Gastroesophageal sphincter (tissue), 4 donors: ENCODE measurements around the gene XYLT1. TPM values are rescaled to one million over a fixed set of nuclear protein-coding genes. Genes with fewer than 3 reads are reported as not detected.

Source experiments
- ATAC-seq: fragments of 150-250 bp; one replicate; pipeline ENCODE4 v1.9.1; 2016; ENCODE audit warnings: mild to moderate bottlenecking, moderate library complexity
- H3K27ac ChIP-seq, 4 donors: fragments of 200-600 bp; sonication (generic) in 3 of 4; 1 replicate in 3 of 4; 2 replicates in 1 of 4; pipeline ENCODE4 v1.5.1; 2016 to 2019
- H3K27me3 ChIP-seq: fragments of 200-600 bp; sonication (generic); one replicate; pipeline ENCODE4 v1.5.1; 2019
- H3K36me3 ChIP-seq, 2 donors: fragments of 200-600 bp; sonication (generic); one replicate each; pipeline ENCODE4 v1.5.1; 2019; ENCODE audit warnings: control low read depth in 1 of 2
- H3K4me1 ChIP-seq, 3 donors: fragments of 200-600 bp; sonication (generic); 1 replicate in 2 of 3; 2 replicates in 1 of 3; pipeline ENCODE4 v1.5.1; 2016 to 2019; ENCODE audit warnings: control low read depth in 2 of 3
- H3K4me3 ChIP-seq, 2 donors: fragments of 200-600 bp; sonication (generic); one replicate each; pipeline ENCODE4 v1.5.1; 2019; ENCODE audit warnings: mild to moderate bottlenecking in 1 of 2, moderate library complexity in 1 of 2
- H3K9me3 ChIP-seq, 3 donors: fragments of 200-600 bp; sonication (generic); one replicate each; pipeline ENCODE4 v1.5.1; 2017 to 2019; ENCODE audit warnings: control low read depth in 2 of 3
- CTCF ChIP-seq, 4 experiments: fragments of 200-600 bp in 2 of 4; fragments of 450-650 bp in 2 of 4; sonication (generic) in 1 of 4; IDR thresholded peaks; one replicate each; pipeline ENCODE4 v1.5.1; 2017 to 2019; ENCODE audit warnings: antibody characterized with exemption in 4 of 4, mild to moderate bottlenecking in 2 of 4, moderate library complexity in 2 of 4
- EP300 ChIP-seq: sonication (generic); formaldehyde crosslinking; IDR thresholded peaks from one replicate; pipeline ENCODE4 v1.6.1; 2017; ENCODE audit warnings: antibody characterized with exemption, mild to moderate bottlenecking
- POLR2A ChIP-seq, 2 donors: fragments of 450-650 bp; IDR thresholded peaks; one replicate each; pipeline ENCODE4 v1.6.1; 2017; ENCODE audit warnings: antibody characterized with exemption in 2 of 2, mild to moderate bottlenecking in 2 of 2, moderate library complexity in 1 of 2
- POLR2AphosphoS5 ChIP-seq: sonication (generic); formaldehyde crosslinking; IDR thresholded peaks from one replicate; pipeline ENCODE4 v1.6.1; 2017; ENCODE audit warnings: antibody characterized with exemption
- WGBS, 2 donors: methylation state at CpG; one replicate each; pipeline ENCODE4 v1.1.5; 2018; ENCODE audit warnings: low coverage in 1 of 2; 5-methylcytosine and 5-hydroxymethylcytosine counted together
- total RNA-seq, 4 donors: library from RNA; depleted of rRNA; stranded (reverse); fragments of >200 nt; gene quantifications; one replicate each; pipeline ENCODE4 v1.1.0, GENCODE V29; 2016

Gene XYLT1
- total RNA-seq, 4 donors from 2014 or later: 19.1 to 51.6 (median 23.7) TPM

DNA sequence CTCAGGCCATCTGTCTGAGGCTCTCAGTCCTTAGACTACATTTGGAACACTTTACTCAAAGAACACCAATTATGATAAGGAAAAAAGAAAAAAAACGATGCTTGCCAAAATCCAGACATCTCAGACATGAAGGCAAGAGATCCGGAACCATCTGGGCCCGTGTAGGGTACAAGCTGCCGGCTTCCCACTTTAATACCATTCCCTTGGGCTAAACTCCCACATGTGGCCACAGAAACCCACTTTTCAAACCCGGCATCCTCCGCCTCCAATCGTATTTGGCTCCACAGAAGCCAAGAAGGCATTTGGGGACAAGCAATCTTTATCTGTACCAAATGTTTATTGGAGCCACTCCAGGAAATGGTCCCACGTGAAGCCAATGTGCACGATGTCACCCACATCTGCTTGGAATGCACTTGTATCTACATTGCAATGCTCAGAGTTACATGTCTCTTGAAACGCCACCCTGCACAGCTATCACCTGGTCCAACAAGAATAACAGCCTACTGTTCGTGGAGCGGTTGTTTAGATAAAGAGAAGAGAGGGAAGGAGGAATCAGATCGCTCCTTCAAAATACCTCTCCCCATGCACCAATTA lies 33.5 kb downstream of the XYLT1 start:
- TF ChIP-seq POLR2AphosphoS5 (no peak), POLR2A (IDR thresholded peaks at IDR 0.05) (no peak), EP300 (no peak), CTCF (IDR thresholded peaks at IDR 0.05) (no peak)
- H3K36me3 ChIP-seq: no peaks in the 10 kb centered on the region
- no peak for ATAC-seq
- WGBS, 2 donors: 39 to 89% methylated on average over 5 to 12 of the region's 13 CpGs
- no peak overlapping the region for H3K4me3 ChIP-seq
- H3K27ac ChIP-seq: no peak overlapping the region
- no peaks in the 10 kb centered on the region for H3K9me3 ChIP-seq
- no peaks in the 10 kb centered on the region for H3K27me3 ChIP-seq
- peaks cover 0 to 32% (median 5%) of the 10 kb centered on the region in 3 donors for H3K4me1 ChIP-seq

DNA sequence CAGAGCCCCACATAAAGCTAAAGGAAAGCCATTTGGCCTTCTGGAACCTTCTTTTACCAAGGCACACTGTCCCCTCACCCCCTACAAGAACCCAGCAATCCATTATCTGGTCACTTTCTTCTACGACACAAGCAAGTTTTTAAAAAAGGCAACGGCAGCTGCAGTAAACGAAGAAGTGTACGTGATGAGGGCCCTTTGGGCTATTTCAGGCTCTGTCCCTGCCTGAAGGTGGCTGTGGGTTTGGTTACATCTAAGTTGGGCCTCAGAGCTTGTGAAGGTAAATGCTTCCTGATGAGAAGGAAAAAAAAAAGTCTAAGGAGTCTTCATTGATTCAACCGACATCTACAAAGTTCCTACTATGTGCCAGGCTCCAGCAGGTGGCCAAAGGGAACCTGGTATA lies 35.4 kb downstream of the XYLT1 start:
- Histone ChIP-seq H3K4me3 (no peak overlapping the region), H3K27me3 (no peaks in the 10 kb centered on the region), H3K9me3 (no peaks in the 10 kb centered on the region), H3K36me3 (no peaks in the 10 kb centered on the region), H3K4me1 (peaks cover 0 to 36% (median 5%) of the 10 kb centered on the region in 3 donors), H3K27ac (no peak overlapping the region)
- WGBS, 2 donors: 66 to 84% methylated on average over 4 to 5 of the region's 5 CpGs
- TF ChIP-seq CTCF (IDR thresholded peaks at IDR 0.05): no peak
- no peak for TF ChIP-seq EP300
- TF ChIP-seq POLR2A (IDR thresholded peaks at IDR 0.05): no peak
- TF ChIP-seq POLR2AphosphoS5: no peak
- ATAC-seq: no peak

DNA sequence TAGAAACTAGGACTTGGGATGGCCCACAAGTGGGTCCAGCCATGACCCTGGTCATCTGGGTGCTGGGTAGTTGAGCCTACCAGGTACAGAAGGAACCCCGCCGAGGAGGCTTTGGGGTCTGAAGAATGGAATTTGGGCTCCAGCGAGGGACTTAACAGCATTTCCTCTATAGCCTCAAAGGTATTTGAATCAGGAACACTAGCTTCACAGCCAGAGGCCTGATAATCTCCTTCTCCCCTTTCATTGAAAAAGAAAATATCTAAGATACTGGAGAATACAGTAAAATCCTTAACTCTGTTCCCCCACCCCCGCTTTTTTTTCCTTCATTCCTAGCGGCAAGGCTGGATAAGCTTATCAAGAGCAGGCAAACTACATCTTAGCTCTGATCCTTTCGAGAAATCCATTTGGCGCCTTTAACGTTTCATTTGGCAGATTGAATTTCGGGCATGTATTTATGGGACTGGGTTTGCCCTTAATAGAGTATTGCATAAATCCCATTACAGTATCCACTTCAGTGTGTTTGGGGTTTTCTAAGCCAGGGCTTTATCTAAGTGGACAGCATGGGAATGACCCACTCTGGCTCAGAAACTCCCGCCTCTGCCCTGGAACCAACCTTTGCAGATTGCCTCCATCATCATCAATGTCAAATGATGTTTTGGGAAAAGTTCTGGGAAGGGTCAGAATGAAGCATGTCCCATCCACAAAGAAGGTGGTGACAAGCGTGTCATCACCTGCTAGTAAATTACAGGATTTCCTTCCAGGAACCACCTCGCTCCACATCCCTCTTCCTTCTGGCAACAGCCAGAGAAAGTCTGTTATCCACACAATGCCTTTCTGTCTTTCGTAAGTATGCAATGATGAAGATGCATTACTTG lies 36.9 kb downstream of the XYLT1 start:
- peak overlapping the region in 3 of 4 donors; percentile 65 to 75 (median 69) for H3K27ac ChIP-seq
- peak; percentile 76 for ATAC-seq
- H3K9me3 ChIP-seq: no peaks in the 10 kb centered on the region
- H3K4me3 ChIP-seq: no peak overlapping the region
- no peaks in the 10 kb centered on the region for H3K27me3 ChIP-seq
- TF ChIP-seq POLR2AphosphoS5 (peak; percentile 6), CTCF (IDR thresholded peaks at IDR 0.05) (no peak)
- H3K4me1 ChIP-seq: peaks cover 0 to 36% (median 5%) of the 10 kb centered on the region in 3 donors
- 58 to 75% methylated on average over 11 to 13 of the region's 13 CpGs for WGBS, 2 donors
- H3K36me3 ChIP-seq: no peaks in the 10 kb centered on the region

DNA sequence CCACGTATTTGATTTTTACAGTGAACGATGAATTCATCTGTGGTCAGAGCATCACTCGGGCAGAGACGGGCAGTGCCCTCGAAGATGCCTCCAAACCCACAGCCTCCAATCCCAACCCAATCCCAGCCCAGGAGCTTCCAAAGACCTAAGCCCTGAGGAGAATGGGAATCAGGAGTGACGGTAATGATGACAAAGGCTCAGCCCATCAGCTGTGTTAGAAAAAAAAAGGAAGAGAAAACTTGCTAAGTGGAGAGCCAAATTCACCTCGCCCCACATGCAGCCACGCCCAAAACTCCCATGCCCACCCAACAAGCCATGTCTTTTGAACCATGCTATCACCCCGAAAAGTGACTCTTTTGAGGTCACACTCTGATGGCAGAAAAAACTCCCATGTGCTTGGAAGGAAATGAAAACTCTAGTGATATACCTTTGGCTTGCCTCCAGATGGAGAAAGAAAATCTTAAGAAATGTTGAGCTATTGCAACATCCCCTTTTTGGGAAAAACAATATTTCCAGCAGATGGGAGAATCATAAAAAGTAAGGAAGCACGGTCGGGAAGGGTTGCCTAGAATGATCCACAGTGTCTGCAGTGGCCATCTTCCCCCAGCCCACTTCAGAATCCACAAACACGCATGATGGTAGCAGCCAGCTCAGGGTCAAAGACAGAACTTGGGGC lies 37.7 kb downstream of the XYLT1 start:
- Histone ChIP-seq H3K36me3 (no peaks in the 10 kb centered on the region), H3K9me3 (no peaks in the 10 kb centered on the region), H3K4me3 (no peak overlapping the region), H3K27me3 (no peaks in the 10 kb centered on the region), H3K4me1 (peaks cover 0 to 34% (median 5%) of the 10 kb centered on the region in 3 donors), H3K27ac (peak overlapping the region in 3 of 4 donors; percentile 65 to 75 (median 69))
- TF ChIP-seq CTCF (IDR thresholded peaks at IDR 0.05) (no peak), EP300 (no peak), POLR2AphosphoS5 (peak; percentile 63), POLR2A (IDR thresholded peaks at IDR 0.05) (no peak)
- ATAC-seq: peak; percentile 47
- 61 to 68% methylated on average over 6 to 7 of the region's 12 CpGs for WGBS, 2 donors
